Fibroblast of the aortic adventitia (primary cell): ENCODE data around the gene BPIFB2. TPM values are rescaled to one million over a fixed set of nuclear protein-coding genes. Genes with fewer than 3 reads are reported as not detected.

Experiments
- DNase-seq: peaks from one replicate; pipeline ENCODE4 v3.0.0-alpha.2; 2010; ENCODE audit warnings: low read depth
- H3K4me3 ChIP-seq: 2 replicates; pipeline ENCODE4 v1.5.1; 2011; ENCODE audit warnings: low read depth, mild to moderate bottlenecking, control low read depth, low read length, moderate library complexity
- CTCF ChIP-seq: IDR thresholded peaks from 2 replicates; pipeline ENCODE4 v1.5.1; 2011; ENCODE audit warnings: mild to moderate bottlenecking, low read length, control low read depth, inconsistent platforms; ENCODE audit not compliant: insufficient read depth
- total RNA-seq: library from RNA; depleted of rRNA; stranded (reverse); fragments of >200 nt; gene quantifications from 2 replicates; pipeline ENCODE4 v1.2.3, GENCODE V29; 2012; ENCODE audit warnings: low replicate concordance

BPIFB2 gene
- total RNA-seq, 1 donor = not detected

- no peak for DNase-seq
- H3K4me3 ChIP-seq = no peak overlapping the region
- TF ChIP-seq CTCF = no peak
Observed at GRCh38 chr20:32988008-32988407, 19.5 kb upstream of the BPIFB2 start.

- TF ChIP-seq CTCF = no peak
- no peak overlapping the region for H3K4me3 ChIP-seq
- DNase-seq = no peak
Observed at GRCh38 chr20:32989507-32990283, 17.8 kb upstream of the BPIFB2 start.

GRCh38 chr20:32990426-32990825, 17.1 kb upstream of the BPIFB2 start:
- H3K4me3 ChIP-seq = no peak overlapping the region
- TF ChIP-seq CTCF = no peak
- DNase-seq = no peak

GRCh38 chr20:32991383-32991782, 16.1 kb upstream of the BPIFB2 start:
- no peak for DNase-seq
- TF ChIP-seq CTCF = no peak

GRCh38 chr20:32991792-32992641, 15.5 kb upstream of the BPIFB2 start:
- no peak for TF ChIP-seq CTCF
- DNase-seq = no peak
- H3K4me3 ChIP-seq = no peak overlapping the region

More at GRCh38 chr20:32991383-32991782, 16.1 kb upstream of the BPIFB2 start:
- H3K4me3 ChIP-seq = no peak overlapping the region

- TF ChIP-seq CTCF = no peak
- H3K4me3 ChIP-seq = no peak overlapping the region
- DNase-seq = no peak
Observed at GRCh38 chr20:32993496-32994050, 13.9 kb upstream of the BPIFB2 start.
